HEK293T (cell line): ENCODE data around the gene RSPH3.

ENCODE experiments used
- ARNT ChIP-seq: fragments of 450-650 bp; IDR thresholded peaks from 2 replicates; pipeline ENCODE4 v1.6.1; 2017; ENCODE audit warnings: mild to moderate bottlenecking
- FOXK2 ChIP-seq: fragments of 450-650 bp; IDR thresholded peaks from 2 replicates; pipeline ENCODE4 v1.6.1; 2016; ENCODE audit warnings: mild to moderate bottlenecking
- FOXM1 ChIP-seq: fragments of 450-650 bp; IDR thresholded peaks from 2 replicates; pipeline ENCODE4 v1.6.1; 2017; ENCODE audit warnings: mild to moderate bottlenecking, borderline replicate concordance
- SP1 ChIP-seq: fragments of 450-650 bp; IDR thresholded peaks from 2 replicates; pipeline ENCODE4 v1.6.1; 2017
- SUZ12 ChIP-seq: fragments of 450-650 bp; IDR thresholded peaks from 2 replicates; pipeline ENCODE4 v1.6.1; 2016; ENCODE audit warnings: mild to moderate bottlenecking
- TARDBP ChIP-seq: fragments of 450-650 bp; IDR thresholded peaks from 2 replicates; pipeline ENCODE4 v1.6.1; 2016

- no peak for TF ChIP-seq ARNT
- TF ChIP-seq SUZ12: no peak
- TF ChIP-seq FOXM1: no peak
- TF ChIP-seq FOXK2: no peak
- TF ChIP-seq TARDBP: no peak
- no peak for TF ChIP-seq SP1
Measured at GRCh38 chr6:159043947-159044346, 43.9 kb upstream of the RSPH3 start.
